Retinal pigment epithelial cell (primary cell): ENCODE measurements around the gene PREX1.

ENCODE experiments used
- DNase-seq: peaks from one replicate; pipeline ENCODE4 v3.0.0-alpha.2; 2010; ENCODE audit warnings: low read depth
- H3K4me3 ChIP-seq: 2 replicates; pipeline ENCODE4 v1.5.1; 2011; ENCODE audit warnings: mild to moderate bottlenecking, low read length, control low read depth, moderate library complexity
- CTCF ChIP-seq: conservative IDR thresholded peaks from 2 replicates; pipeline ENCODE4 v1.5.1; 2011; ENCODE audit warnings: low read depth, low read length, control low read depth, inconsistent platforms

The PREX1 gene

GRCh38 chr20:48851579-48851978, 23.8 kb upstream of the PREX1 start:
- TF ChIP-seq CTCF, result no peak
- H3K4me3 ChIP-seq, result no peak overlapping the region
- DNase-seq, result no peak

- DNase-seq, result no peak
- no peak for TF ChIP-seq CTCF
- no peak overlapping the region for H3K4me3 ChIP-seq
Measured at GRCh38 chr20:48850977-48851299, 23.1 kb upstream of the PREX1 start.

GRCh38 chr20:48850257-48850976, 22.6 kb upstream of the PREX1 start:
- H3K4me3 ChIP-seq, result no peak overlapping the region
- no peak for TF ChIP-seq CTCF
- DNase-seq, result no peak

GRCh38 chr20:48849779-48850178, 22.0 kb upstream of the PREX1 start:
- no peak for TF ChIP-seq CTCF
- DNase-seq, result no peak
- no peak overlapping the region for H3K4me3 ChIP-seq

GRCh38 chr20:48849299-48849698, 21.5 kb upstream of the PREX1 start:
- DNase-seq, result no peak
- H3K4me3 ChIP-seq, result no peak overlapping the region
- TF ChIP-seq CTCF, result no peak

- no peak for TF ChIP-seq CTCF
- no peak overlapping the region for H3K4me3 ChIP-seq
- no peak for DNase-seq
Measured at GRCh38 chr20:48847498-48848205, 19.9 kb upstream of the PREX1 start.
